GM18511 (cell line): ENCODE measurements around the gene CALML6.

Experiments
- ATAC-seq: cut with Tn5 transposase; IDR thresholded peaks from one replicate; pipeline ENCODE4 v1.9.1; 2021; ENCODE audit warnings: mild to moderate bottlenecking, moderate library complexity; ENCODE audit not compliant: unreplicated experiment

The CALML6 gene

GRCh38 chr1:1941868-1942752 is 27.1 kb downstream of the CALML6 start:
- no peak for ATAC-seq

- ATAC-seq = no peak
These were observed 27.9 kb downstream of the CALML6 start for GRCh38 chr1:1942753-1943656.

- no peak for ATAC-seq
These were observed 28.9 kb downstream of the CALML6 start for GRCh38 chr1:1943834-1944570.

GRCh38 chr1:1945782-1946393 is 30.8 kb downstream of the CALML6 start:
- no peak for ATAC-seq

GRCh38 chr1:1946540-1946939 is 31.5 kb downstream of the CALML6 start:
- no peak for ATAC-seq

- no peak for ATAC-seq
These were observed 32.4 kb downstream of the CALML6 start for GRCh38 chr1:1947493-1947892.

GRCh38 chr1:1948783-1949182 is 33.7 kb downstream of the CALML6 start:
- ATAC-seq = no peak

- no peak for ATAC-seq
These were observed 35.9 kb downstream of the CALML6 start for GRCh38 chr1:1950940-1951339.

GRCh38 chr1:1954015-1954414 is 39.0 kb downstream of the CALML6 start:
- no peak for ATAC-seq

- ATAC-seq = no peak
These were observed 39.9 kb downstream of the CALML6 start for GRCh38 chr1:1954831-1955441.

- ATAC-seq = no peak
These were observed 40.6 kb downstream of the CALML6 start for GRCh38 chr1:1955621-1956094.

GRCh38 chr1:1956101-1956500 is 41.0 kb downstream of the CALML6 start:
- no peak for ATAC-seq

- no peak for ATAC-seq
These were observed 41.8 kb downstream of the CALML6 start for GRCh38 chr1:1956586-1957532.

- no peak for ATAC-seq
These were observed 42.5 kb downstream of the CALML6 start for GRCh38 chr1:1957533-1957961.

- no peak for ATAC-seq
These were observed 43.0 kb downstream of the CALML6 start for GRCh38 chr1:1958071-1958541.

- ATAC-seq = no peak
These were observed 44.4 kb downstream of the CALML6 start for GRCh38 chr1:1959459-1959839.

GRCh38 chr1:1959840-1960479 is 44.9 kb downstream of the CALML6 start:
- no peak for ATAC-seq

GRCh38 chr1:1960480-1961196 is 45.6 kb downstream of the CALML6 start:
- no peak for ATAC-seq
